Natural killer cell treated with Interleukin-12 subunit alpha and Interleukin-12 subunit beta and Interleukin-15 and Interleukin-18, amount 100 ng/mL, for 72 hours (primary cell): Measurements from ENCODE around the gene ZNF581. TPM values are rescaled to one million over a fixed set of nuclear protein-coding genes. Genes with fewer than 3 reads are reported as not detected.

Experiments
- ATAC-seq, 2 donors: fragments of 150-1000 bp; cut with Tn5 transposase in 1 of 2; sonication (Bioruptor Pico), chemical (Tn5 transposase) in 1 of 2; 2 replicates each; pipeline ENCODE4 v1.10.0; 2021
- DNase-seq: peaks from one replicate; pipeline ENCODE4 v3.0.0; 2022; ENCODE audit warnings: low spot score
- H3K27ac Mint-ChIP-seq, 2 donors: 1 replicate in 1 of 2; 2 replicates in 1 of 2; pipeline ENCODE4 v1.8.0; 2022; ENCODE audit warnings: mixed read lengths in 2 of 2, mild to moderate bottlenecking in 1 of 2, moderate library complexity in 1 of 2
- H3K27me3 Mint-ChIP-seq, 2 donors: 1 replicate in 1 of 2; 2 replicates in 1 of 2; pipeline ENCODE4 v1.8.0; 2022; ENCODE audit warnings: mixed read lengths in 2 of 2
- H3K36me3 Mint-ChIP-seq: one replicate; pipeline ENCODE4 v1.8.0; 2022; ENCODE audit warnings: mixed read lengths
- H3K4me1 Mint-ChIP-seq, 2 donors: 1 replicate in 1 of 2; 2 replicates in 1 of 2; pipeline ENCODE4 v1.8.0; 2022; ENCODE audit warnings: low read depth in 2 of 2, mixed read lengths in 2 of 2, mild to moderate bottlenecking in 1 of 2
- H3K4me3 Mint-ChIP-seq: one replicate; pipeline ENCODE4 v1.8.0; 2022; ENCODE audit warnings: mixed read lengths
- H3K9me3 Mint-ChIP-seq: 2 replicates; pipeline ENCODE4 v1.8.0; 2022; ENCODE audit warnings: mixed read lengths
- total RNA-seq, 2 donors: library from RNA; stranded (reverse); gene quantifications; one replicate each; pipeline ENCODE4 v1.2.3, GENCODE V29; 2022

Gene ZNF581
- total RNA-seq, 2 donors from 2014 or later, result 15.1 to 27.6 TPM

DNA sequence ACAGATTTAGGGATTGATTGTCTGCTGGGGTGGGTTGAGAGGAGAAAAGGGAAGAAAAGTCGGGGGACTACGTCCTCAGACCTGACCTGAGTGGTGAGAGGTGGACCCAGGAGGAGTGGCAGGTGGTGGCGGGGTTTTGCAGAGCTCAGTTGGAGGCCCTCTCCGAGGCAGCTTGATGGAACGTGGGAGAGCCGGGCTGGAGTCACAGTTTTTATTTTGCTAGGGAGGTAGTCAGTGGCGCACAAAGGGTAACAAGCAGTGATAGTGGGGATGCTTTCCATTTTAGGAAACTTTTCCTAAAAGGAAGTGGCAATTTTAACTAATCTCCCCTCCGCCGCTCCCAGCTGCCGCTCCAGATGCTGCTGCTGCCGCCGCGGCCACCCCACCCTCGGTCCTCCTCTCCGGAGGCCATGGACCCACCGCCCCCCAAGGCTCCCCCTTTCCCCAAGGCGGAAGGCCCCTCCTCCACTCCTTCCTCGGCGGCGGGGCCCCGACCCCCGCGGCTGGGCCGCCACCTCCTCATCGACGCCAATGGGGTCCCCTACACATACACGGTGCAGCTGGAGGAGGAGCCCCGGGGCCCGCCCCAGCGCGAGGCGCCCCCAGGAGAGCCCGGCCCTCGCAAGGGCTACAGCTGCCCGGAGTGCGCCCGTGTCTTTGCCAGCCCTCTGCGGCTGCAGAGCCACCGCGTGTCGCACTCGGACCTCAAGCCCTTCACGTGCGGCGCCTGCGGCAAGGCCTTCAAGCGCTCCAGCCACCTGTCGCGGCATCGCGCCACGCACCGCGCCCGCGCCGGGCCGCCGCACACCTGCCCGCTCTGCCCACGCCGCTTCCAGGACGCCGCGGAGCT, 1.1 kb upstream of the ZNF581 start:
- peak overlapping the region; percentile 89 for H3K4me3 Mint-ChIP-seq
- DNase-seq (no peak), ATAC-seq (no peak)
- H3K27me3 Mint-ChIP-seq, result no peaks in the 10 kb centered on the region
- H3K36me3 Mint-ChIP-seq, result peaks cover 6% of the 10 kb centered on the region
- H3K9me3 Mint-ChIP-seq, result no peaks in the 10 kb centered on the region
- peak overlapping the region; percentile 78 to 97 for H3K27ac Mint-ChIP-seq
- H3K4me1 Mint-ChIP-seq, result peaks cover 46 to 50% of the 10 kb centered on the region in 2 donors

DNA sequence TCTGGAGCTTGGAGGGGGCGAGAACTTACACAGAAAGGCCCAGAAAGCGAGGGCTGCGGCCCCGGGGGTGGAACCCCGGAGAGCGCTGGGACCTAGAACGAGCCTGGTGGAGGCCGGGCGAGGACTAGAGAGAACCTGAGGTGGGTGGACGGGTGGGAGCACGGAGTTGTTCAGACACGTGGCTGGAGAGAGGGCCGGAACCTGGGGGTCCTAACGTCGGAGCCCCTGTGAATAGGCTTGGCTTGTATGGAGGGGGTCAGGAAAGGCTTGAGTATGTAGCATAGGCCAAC, 383 bp downstream of the ZNF581 start:
- Mint-ChIP-seq H3K4me3 (peak overlapping the region; percentile 89), H3K36me3 (no peaks in the 10 kb centered on the region), H3K27me3 (no peaks in the 10 kb centered on the region), H3K9me3 (no peaks in the 10 kb centered on the region), H3K4me1 (peaks cover 43 to 47% of the 10 kb centered on the region in 2 donors), H3K27ac (peak overlapping the region; percentile 78 to 97)
- ATAC-seq (no peak), DNase-seq (no peak)

- H3K36me3 Mint-ChIP-seq, result no peaks in the 10 kb centered on the region
- peak overlapping the region; percentile 78 to 97 for H3K27ac Mint-ChIP-seq
- H3K9me3 Mint-ChIP-seq, result no peaks in the 10 kb centered on the region
- H3K4me3 Mint-ChIP-seq, result peak overlapping the region; percentile 89
- DNase-seq (no peak), ATAC-seq (no peak)
- peaks cover 39 to 45% of the 10 kb centered on the region in 2 donors for H3K4me1 Mint-ChIP-seq
- no peaks in the 10 kb centered on the region for H3K27me3 Mint-ChIP-seq
Measured at GRCh38 chr19:55644191-55644833, 863 bp downstream of the ZNF581 start.

- ATAC-seq (no peak), DNase-seq (peak; percentile 51)
- H3K27ac Mint-ChIP-seq, result no peak overlapping the region
- peaks cover 36 to 48% of the 10 kb centered on the region in 2 donors for H3K4me1 Mint-ChIP-seq
- peak overlapping the region; percentile 89 for H3K4me3 Mint-ChIP-seq
- H3K36me3 Mint-ChIP-seq, result no peaks in the 10 kb centered on the region
- H3K27me3 Mint-ChIP-seq, result peaks cover 0 to 3% of the 10 kb centered on the region in 2 donors
- no peaks in the 10 kb centered on the region for H3K9me3 Mint-ChIP-seq
Measured at GRCh38 chr19:55644842-55645511, 1.5 kb downstream of the ZNF581 start.

DNA sequence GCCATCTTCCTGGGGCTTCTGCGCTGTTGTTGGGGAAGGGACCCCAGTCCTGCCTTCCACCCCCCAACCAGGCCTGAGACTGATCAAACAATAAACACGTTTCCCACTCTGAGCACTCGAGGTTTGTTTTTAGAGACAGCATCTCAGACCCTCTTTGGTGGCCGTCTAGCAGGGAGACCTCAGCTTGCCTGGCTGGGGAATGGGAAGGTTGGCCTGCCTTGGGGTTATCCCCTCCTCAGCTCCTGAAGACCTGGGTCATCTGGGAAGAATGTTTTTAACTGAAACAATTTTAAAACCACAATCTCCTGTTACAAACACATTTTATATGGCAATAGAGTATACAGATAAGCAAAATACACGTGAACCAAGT, 2.0 kb downstream of the ZNF581 start:
- Mint-ChIP-seq H3K4me1 (peaks cover 31 to 43% of the 10 kb centered on the region in 2 donors), H3K27ac (no peak overlapping the region), H3K9me3 (no peaks in the 10 kb centered on the region), H3K36me3 (no peaks in the 10 kb centered on the region), H3K4me3 (peak overlapping the region; percentile 36), H3K27me3 (peaks cover 0 to 3% of the 10 kb centered on the region in 2 donors)
- DNase-seq (no peak), ATAC-seq (no peak)

GRCh38 chr19:55646889-55647731, 3.7 kb downstream of the ZNF581 start:
- DNase-seq (no peak), ATAC-seq (no peak)
- H3K27ac Mint-ChIP-seq, result peak overlapping the region in 1 of 2 donors; percentile 43
- H3K36me3 Mint-ChIP-seq, result no peaks in the 10 kb centered on the region
- peaks cover 0 to 3% of the 10 kb centered on the region in 2 donors for H3K27me3 Mint-ChIP-seq
- peaks cover 20 to 33% of the 10 kb centered on the region in 2 donors for H3K4me1 Mint-ChIP-seq
- H3K9me3 Mint-ChIP-seq, result no peaks in the 10 kb centered on the region
- peak overlapping the region; percentile 62 for H3K4me3 Mint-ChIP-seq

DNA sequence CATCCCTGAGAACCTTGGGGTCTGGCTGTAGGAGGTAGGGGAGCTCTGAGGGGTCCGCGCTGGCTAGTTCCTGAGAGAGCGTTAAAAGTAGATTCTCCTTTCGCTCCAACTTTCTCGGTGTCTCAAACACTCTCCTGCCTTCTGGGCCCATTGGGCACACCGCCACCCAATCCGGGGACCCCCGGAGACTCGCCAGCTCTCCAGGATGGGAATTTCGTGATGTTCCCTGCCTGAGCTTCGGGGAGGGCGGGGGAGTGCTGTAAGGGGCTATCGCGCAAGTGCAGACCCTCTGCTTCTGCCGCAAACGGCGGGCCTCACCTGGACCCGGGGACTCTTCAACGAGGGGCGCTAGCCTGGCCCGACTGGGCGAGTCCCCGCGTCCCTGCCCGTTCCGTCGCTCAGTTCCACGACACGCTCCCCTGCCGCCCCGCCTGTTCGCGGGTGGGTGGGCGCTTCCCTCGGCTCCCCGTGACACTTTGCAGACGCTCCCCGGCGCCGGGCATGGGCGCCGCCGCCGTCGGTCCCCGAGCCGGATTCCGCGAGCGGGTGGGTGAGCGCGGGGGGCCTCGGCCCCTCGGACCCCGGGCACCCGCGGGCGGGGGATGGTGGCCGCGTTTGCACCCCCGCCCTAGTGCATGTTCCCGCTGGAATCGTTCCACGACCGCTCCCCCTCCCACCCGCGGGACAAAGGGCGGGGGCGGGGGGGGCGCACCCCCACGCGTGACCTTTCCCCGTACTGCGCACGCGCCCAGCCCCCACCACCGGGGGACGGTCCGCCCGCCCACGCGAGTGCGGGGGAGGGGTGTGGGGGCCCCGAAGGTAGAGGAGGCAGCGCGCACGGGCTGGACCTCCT, 4.5 kb downstream of the ZNF581 start, which contains the start of gene CCDC106:
Gene CCDC106 (plus strand): TSS at position 481 of the 853 bp plus-strand sequence. CDS start 835 bp downstream, outside the sequence.
- Mint-ChIP-seq H3K36me3 (no peaks in the 10 kb centered on the region), H3K9me3 (no peaks in the 10 kb centered on the region), H3K27ac (peak within 1 kb of the TSS in 1 of 2 donors; percentile 59), H3K4me1 (peaks cover 16 to 32% of the 10 kb centered on the region in 2 donors), H3K27me3 (peaks cover 0 to 3% of the 10 kb centered on the region in 2 donors), H3K4me3 (peak within 1 kb of the TSS; percentile 62)
- ATAC-seq, result peak; percentile 3 to 40
- peak; percentile 63 for DNase-seq

GRCh38 chr19:55648585-55649267, 5.3 kb downstream of the ZNF581 start:
- Mint-ChIP-seq H3K36me3 (no peaks in the 10 kb centered on the region), H3K27me3 (peaks cover 0 to 3% of the 10 kb centered on the region in 2 donors), H3K4me3 (peak overlapping the region; percentile 62), H3K27ac (peak overlapping the region in 1 of 2 donors; percentile 59), H3K4me1 (peaks cover 9 to 26% of the 10 kb centered on the region in 2 donors), H3K9me3 (no peaks in the 10 kb centered on the region)
- DNase-seq (no peak), ATAC-seq (no peak)

- DNase-seq, result no peak
- peaks cover 0 to 3% of the 10 kb centered on the region in 2 donors for H3K27me3 Mint-ChIP-seq
- H3K27ac Mint-ChIP-seq, result peak overlapping the region in 1 of 2 donors; percentile 59
- no peaks in the 10 kb centered on the region for H3K9me3 Mint-ChIP-seq
- peaks cover 15 to 24% of the 10 kb centered on the region in 2 donors for H3K4me1 Mint-ChIP-seq
- no peaks in the 10 kb centered on the region for H3K36me3 Mint-ChIP-seq
- ATAC-seq, result no peak
- peak overlapping the region; percentile 54 for H3K4me3 Mint-ChIP-seq
Measured at GRCh38 chr19:55649268-55650125, 6.0 kb downstream of the ZNF581 start.

- Mint-ChIP-seq H3K27ac (peak overlapping the region in 1 of 2 donors; percentile 58), H3K9me3 (no peaks in the 10 kb centered on the region), H3K36me3 (no peaks in the 10 kb centered on the region), H3K4me3 (peak overlapping the region; percentile 30), H3K27me3 (peaks cover 0 to 3% of the 10 kb centered on the region in 2 donors), H3K4me1 (peaks cover 15 to 24% of the 10 kb centered on the region in 2 donors)
- no peak for ATAC-seq
- DNase-seq, result no peak
Measured at GRCh38 chr19:55650126-55650557, 6.7 kb downstream of the ZNF581 start.

GRCh38 chr19:55650602-55651230, 7.3 kb downstream of the ZNF581 start:
- DNase-seq (no peak), ATAC-seq (no peak)
- no peak overlapping the region for H3K27ac Mint-ChIP-seq
- H3K36me3 Mint-ChIP-seq, result peaks cover 4% of the 10 kb centered on the region
- peak overlapping the region; percentile 30 for H3K4me3 Mint-ChIP-seq
- peaks cover 17 to 22% of the 10 kb centered on the region in 2 donors for H3K4me1 Mint-ChIP-seq
- H3K9me3 Mint-ChIP-seq, result no peaks in the 10 kb centered on the region
- peaks cover 0 to 3% of the 10 kb centered on the region in 2 donors for H3K27me3 Mint-ChIP-seq
